ENCODE data around the gene DSG2.

DSG2 gene

GRCh38 chr18:31553800-31554199 is 55.8 kb downstream of the DSG2 start:
- no peak overlapping the region for H3K4me3 ChIP-seq (ENCODE audit: low read depth, low read length)
- no peak overlapping the region for H2AFZ ChIP-seq (ENCODE audit: low read length, unreplicated experiment)
- H3K79me2 ChIP-seq (ENCODE audit: control insufficient read depth, insufficient read depth, low read length, unreplicated experiment): no peaks in the 10 kb centered on the region
- peaks cover 20% of the 10 kb centered on the region for H3K27me3 ChIP-seq (ENCODE audit: insufficient read depth, low read length)
- H3K4me1 ChIP-seq (ENCODE audit: control insufficient read depth, insufficient read depth, low read length, unreplicated experiment): no peaks in the 10 kb centered on the region
- no peaks in the 10 kb centered on the region for H3K36me3 ChIP-seq (ENCODE audit: insufficient read depth, low read length)
- no peak overlapping the region for H3K27ac ChIP-seq (ENCODE audit: low read depth, low read length)

- Histone ChIP-seq H3K27me3 (ENCODE audit: insufficient read depth, low read length) (peaks cover 21% of the 10 kb centered on the region), H3K36me3 (ENCODE audit: insufficient read depth, low read length) (no peaks in the 10 kb centered on the region), H3K4me1 (ENCODE audit: control insufficient read depth, insufficient read depth, low read length, unreplicated experiment) (no peaks in the 10 kb centered on the region), H3K4me3 (ENCODE audit: low read depth, low read length) (no peak overlapping the region), H3K79me2 (ENCODE audit: control insufficient read depth, insufficient read depth, low read length, unreplicated experiment) (no peaks in the 10 kb centered on the region), H2AFZ (ENCODE audit: low read length, unreplicated experiment) (no peak overlapping the region), H3K27ac (ENCODE audit: low read depth, low read length) (no peak overlapping the region)
Observed at GRCh38 chr18:31554776-31555175, 56.8 kb downstream of the DSG2 start.

- Histone ChIP-seq H3K4me3 (ENCODE audit: low read depth, low read length) (no peak overlapping the region), H3K4me1 (ENCODE audit: control insufficient read depth, insufficient read depth, low read length, unreplicated experiment) (no peaks in the 10 kb centered on the region), H3K27ac (ENCODE audit: low read depth, low read length) (no peak overlapping the region), H2AFZ (ENCODE audit: low read length, unreplicated experiment) (peak overlapping the region; percentile 70), H3K36me3 (ENCODE audit: insufficient read depth, low read length) (no peaks in the 10 kb centered on the region), H3K27me3 (ENCODE audit: insufficient read depth, low read length) (peaks cover 31% of the 10 kb centered on the region), H3K79me2 (ENCODE audit: control insufficient read depth, insufficient read depth, low read length, unreplicated experiment) (no peaks in the 10 kb centered on the region)
Observed at GRCh38 chr18:31555971-31556747, 58.2 kb downstream of the DSG2 start.

- Histone ChIP-seq H3K79me2 (ENCODE audit: control insufficient read depth, insufficient read depth, low read length, unreplicated experiment) (no peaks in the 10 kb centered on the region), H3K27ac (ENCODE audit: low read depth, low read length) (no peak overlapping the region), H3K36me3 (ENCODE audit: insufficient read depth, low read length) (no peaks in the 10 kb centered on the region), H3K27me3 (ENCODE audit: insufficient read depth, low read length) (peaks cover 36% of the 10 kb centered on the region), H3K4me1 (ENCODE audit: control insufficient read depth, insufficient read depth, low read length, unreplicated experiment) (no peaks in the 10 kb centered on the region), H3K4me3 (ENCODE audit: low read depth, low read length) (no peak overlapping the region), H2AFZ (ENCODE audit: low read length, unreplicated experiment) (no peak overlapping the region)
Observed at GRCh38 chr18:31557446-31557845, 59.5 kb downstream of the DSG2 start.

- Histone ChIP-seq H3K27ac (ENCODE audit: low read depth, low read length) (no peak overlapping the region), H3K4me1 (ENCODE audit: control insufficient read depth, insufficient read depth, low read length, unreplicated experiment) (no peaks in the 10 kb centered on the region), H3K4me3 (ENCODE audit: low read depth, low read length) (no peak overlapping the region), H3K27me3 (ENCODE audit: insufficient read depth, low read length) (peaks cover 38% of the 10 kb centered on the region), H3K79me2 (ENCODE audit: control insufficient read depth, insufficient read depth, low read length, unreplicated experiment) (no peaks in the 10 kb centered on the region), H2AFZ (ENCODE audit: low read length, unreplicated experiment) (no peak overlapping the region), H3K36me3 (ENCODE audit: insufficient read depth, low read length) (no peaks in the 10 kb centered on the region)
Observed at GRCh38 chr18:31558567-31558966, 60.6 kb downstream of the DSG2 start.

DNA sequence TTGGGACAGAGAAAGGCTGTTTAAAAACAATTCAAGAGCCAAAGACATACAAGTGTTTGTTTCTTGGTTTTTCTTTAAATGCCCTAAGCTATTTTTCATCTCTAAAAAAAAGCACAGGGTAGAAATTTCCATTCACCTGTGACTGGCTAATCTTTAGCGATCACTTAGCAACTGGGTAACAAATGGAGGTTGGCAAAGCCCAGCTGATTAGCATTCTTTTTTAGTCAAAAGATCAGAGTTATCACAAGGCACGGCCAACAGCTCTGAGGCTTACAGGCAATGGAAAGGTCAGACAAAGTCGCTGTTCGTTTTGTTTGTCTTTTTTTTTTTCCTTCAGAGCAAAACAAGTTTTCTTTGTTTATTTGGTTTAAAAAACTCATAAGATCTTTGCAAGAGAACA is 64.7 kb downstream of the DSG2 start:
- no peak overlapping the region for H3K27ac ChIP-seq (ENCODE audit: low read depth, low read length)
- peaks cover 51% of the 10 kb centered on the region for H3K27me3 ChIP-seq (ENCODE audit: insufficient read depth, low read length)
- no peaks in the 10 kb centered on the region for H3K36me3 ChIP-seq (ENCODE audit: insufficient read depth, low read length)
- no peaks in the 10 kb centered on the region for H3K4me1 ChIP-seq (ENCODE audit: control insufficient read depth, insufficient read depth, low read length, unreplicated experiment)
- no peak overlapping the region for H2AFZ ChIP-seq (ENCODE audit: low read length, unreplicated experiment)
- H3K79me2 ChIP-seq (ENCODE audit: control insufficient read depth, insufficient read depth, low read length, unreplicated experiment): no peaks in the 10 kb centered on the region
- H3K4me3 ChIP-seq (ENCODE audit: low read depth, low read length): no peak overlapping the region

- Histone ChIP-seq H3K79me2 (ENCODE audit: control insufficient read depth, insufficient read depth, low read length, unreplicated experiment) (no peaks in the 10 kb centered on the region), H3K4me1 (ENCODE audit: control insufficient read depth, insufficient read depth, low read length, unreplicated experiment) (no peaks in the 10 kb centered on the region), H3K27ac (ENCODE audit: low read depth, low read length) (no peak overlapping the region), H3K4me3 (ENCODE audit: low read depth, low read length) (no peak overlapping the region), H3K27me3 (ENCODE audit: insufficient read depth, low read length) (peaks cover 51% of the 10 kb centered on the region), H3K36me3 (ENCODE audit: insufficient read depth, low read length) (no peaks in the 10 kb centered on the region), H2AFZ (ENCODE audit: low read length, unreplicated experiment) (no peak overlapping the region)
Observed at GRCh38 chr18:31563778-31564177, 65.8 kb downstream of the DSG2 start.

DNA sequence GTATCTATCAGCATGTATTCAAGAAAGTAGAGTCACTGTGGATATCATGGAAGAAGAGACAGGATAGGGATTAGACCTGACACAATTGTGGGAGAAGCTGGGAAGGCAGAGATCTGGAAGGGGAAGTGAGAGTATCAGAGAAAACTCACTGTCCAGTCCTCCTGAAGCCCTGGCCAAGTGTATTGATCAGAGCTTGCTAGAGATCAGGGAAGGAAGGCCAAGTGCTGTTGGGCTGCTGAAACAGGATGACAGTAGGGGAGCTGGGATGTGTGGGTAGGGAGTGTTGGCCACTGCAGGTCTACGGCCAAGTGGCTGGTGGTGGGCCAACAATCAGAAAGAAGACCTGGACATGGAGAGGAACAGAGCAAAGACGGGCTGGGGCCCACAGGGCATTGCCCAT is 67.4 kb downstream of the DSG2 start:
- Histone ChIP-seq H3K36me3 (ENCODE audit: insufficient read depth, low read length) (no peaks in the 10 kb centered on the region), H2AFZ (ENCODE audit: low read length, unreplicated experiment) (no peak overlapping the region), H3K27me3 (ENCODE audit: insufficient read depth, low read length) (peaks cover 47% of the 10 kb centered on the region), H3K4me3 (ENCODE audit: low read depth, low read length) (no peak overlapping the region), H3K27ac (ENCODE audit: low read depth, low read length) (no peak overlapping the region), H3K79me2 (ENCODE audit: control insufficient read depth, insufficient read depth, low read length, unreplicated experiment) (no peaks in the 10 kb centered on the region), H3K4me1 (ENCODE audit: control insufficient read depth, insufficient read depth, low read length, unreplicated experiment) (no peaks in the 10 kb centered on the region)

DNA sequence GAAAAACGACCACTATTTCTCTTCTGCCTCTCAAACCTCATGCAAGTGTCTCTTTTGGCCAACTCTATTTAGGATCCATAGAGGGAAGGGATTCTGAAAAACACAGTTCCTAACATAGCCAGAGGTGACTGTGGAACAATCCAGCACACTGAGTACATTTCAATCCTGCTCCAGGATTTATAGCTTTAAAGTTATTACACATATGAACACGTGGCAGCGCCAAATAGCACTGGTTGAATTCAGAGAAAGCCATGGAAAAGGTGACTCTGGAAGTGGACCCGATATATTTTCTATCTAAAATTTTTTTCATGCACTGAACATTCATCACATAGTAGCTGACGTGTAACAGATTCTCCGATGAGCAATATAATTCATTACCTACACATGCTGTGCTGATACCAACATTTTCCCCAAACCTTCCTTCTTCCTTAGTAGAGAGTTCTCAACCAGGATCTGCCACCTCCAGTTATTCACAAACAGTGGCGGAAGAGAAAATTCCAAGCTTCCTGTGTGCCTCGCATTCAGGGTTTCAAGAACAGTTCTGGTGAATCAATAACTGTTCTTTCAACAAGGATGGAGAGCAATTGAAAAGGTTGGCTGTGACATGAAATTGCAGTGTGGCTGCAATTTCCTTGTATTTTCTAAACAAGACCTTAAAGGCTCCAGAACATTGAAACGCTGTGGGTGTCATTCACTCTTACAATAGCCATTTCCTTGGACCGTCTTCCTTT is 68.0 kb downstream of the DSG2 start:
- Histone ChIP-seq H3K4me1 (ENCODE audit: control insufficient read depth, insufficient read depth, low read length, unreplicated experiment) (no peaks in the 10 kb centered on the region), H3K27me3 (ENCODE audit: insufficient read depth, low read length) (peaks cover 46% of the 10 kb centered on the region), H3K79me2 (ENCODE audit: control insufficient read depth, insufficient read depth, low read length, unreplicated experiment) (no peaks in the 10 kb centered on the region), H3K27ac (ENCODE audit: low read depth, low read length) (no peak overlapping the region), H2AFZ (ENCODE audit: low read length, unreplicated experiment) (no peak overlapping the region), H3K4me3 (ENCODE audit: low read depth, low read length) (no peak overlapping the region), H3K36me3 (ENCODE audit: insufficient read depth, low read length) (no peaks in the 10 kb centered on the region)

GRCh38 chr18:31566576-31567306 is 68.8 kb downstream of the DSG2 start:
- H3K27me3 ChIP-seq (ENCODE audit: insufficient read depth, low read length): peaks cover 48% of the 10 kb centered on the region
- H2AFZ ChIP-seq (ENCODE audit: low read length, unreplicated experiment): no peak overlapping the region
- no peaks in the 10 kb centered on the region for H3K79me2 ChIP-seq (ENCODE audit: control insufficient read depth, insufficient read depth, low read length, unreplicated experiment)

More at GRCh38 chr18:31566576-31567306, 68.8 kb downstream of the DSG2 start:
- no peak overlapping the region for H3K4me3 ChIP-seq (ENCODE audit: low read depth, low read length)
- no peaks in the 10 kb centered on the region for H3K36me3 ChIP-seq (ENCODE audit: insufficient read depth, low read length)
- H3K27ac ChIP-seq (ENCODE audit: low read depth, low read length): no peak overlapping the region
- no peaks in the 10 kb centered on the region for H3K4me1 ChIP-seq (ENCODE audit: control insufficient read depth, insufficient read depth, low read length, unreplicated experiment)
